Spinal cord (tissue), 10 donors: Measurements from ENCODE around the gene MIX23. TPM values are rescaled to one million over a fixed set of nuclear protein-coding genes. Genes with fewer than 3 reads are reported as not detected.

Source experiments
- DNase-seq, 6 donors: peaks; one replicate each; pipeline versions ENCODE4 v3.0.0 to v3.0.0-alpha.2; 2013 to 2015; ENCODE audit warnings: low spot score in 6 of 6, low read depth in 4 of 6
- H3K27ac ChIP-seq: one replicate; pipeline ENCODE4 v1.5.1; 2013; ENCODE audit warnings: low read depth, low read length, control low read depth
- H3K27me3 ChIP-seq: one replicate; pipeline ENCODE4 v1.6.1; 2013; ENCODE audit warnings: low read length; ENCODE audit not compliant: control insufficient read depth, insufficient read depth
- H3K36me3 ChIP-seq: one replicate; pipeline ENCODE4 v1.6.1; 2013; ENCODE audit warnings: low read length; ENCODE audit not compliant: control insufficient read depth, insufficient read depth
- H3K4me1 ChIP-seq: one replicate; pipeline ENCODE4 v1.6.1; 2013; ENCODE audit warnings: low read length; ENCODE audit not compliant: control insufficient read depth, insufficient read depth
- H3K4me3 ChIP-seq: one replicate; pipeline ENCODE4 v1.5.1; 2013; ENCODE audit warnings: low read depth, low read length, control low read depth
- H3K9me3 ChIP-seq: one replicate; pipeline ENCODE4 v1.6.1; 2013; ENCODE audit warnings: low read length; ENCODE audit not compliant: control insufficient read depth, insufficient read depth
- WGBS: methylation state at CpG from one replicate; pipeline ENCODE4 v1.1.5; 2013; ENCODE audit warnings: missing lambda C conversion rate; ENCODE audit not compliant: insufficient coverage; 5-methylcytosine and 5-hydroxymethylcytosine counted together
- long read RNA-seq, 4 donors: transcript quantifications; one replicate each; lab custom pipeline, GENCODE V29; 2026
- polyA plus RNA-seq, 2 donors: library from polyadenylated mRNA; unstranded; fragments of 120-200 nt; gene quantifications; one replicate each; pipeline ENCODE4 v1.2.1, GENCODE V29; 2013; ENCODE audit not compliant: insufficient read length in 2 of 2
- total RNA-seq, 2 donors: library from RNA; depleted of rRNA in 1 of 2; stranded (reverse); fragments of 120-200 nt in 1 of 2; fragments of >200 nt in 1 of 2; gene quantifications; one replicate each; pipeline versions ENCODE4 v1.2.3 to v1.2.4, GENCODE V29; 2013 to 2014
- donor health status: healthy.

The MIX23 gene
- 10 to 100 TPM; 19.3 to 35.4 TPM for total RNA-seq
- polyA plus RNA-seq: 10 to 100 TPM; 28.3 to 28.7 TPM
- long read RNA-seq, donor 1, transcript CCDC58-201 (5 exons, 720 nt): major isoform, 8 of 11 reads
- long read RNA-seq, donor 1, partial matches to known transcripts: 0 of 11 reads
- long read RNA-seq, donor 1, other reads (novel, unspliced or antisense): 0 of 11 reads
- long read RNA-seq, donor 2, partial matches to known transcripts: 0 of 4 reads
- long read RNA-seq, donor 2, other reads (novel, unspliced or antisense): 0 of 4 reads
- long read RNA-seq, donor 3, transcript CCDC58-201 (5 exons, 720 nt): major isoform, 8 of 9 reads
- long read RNA-seq, donor 3, partial matches to known transcripts: 0 of 9 reads
- long read RNA-seq, donor 3, other reads (novel, unspliced or antisense): 0 of 9 reads
- long read RNA-seq, donor 4, transcript CCDC58-201 (5 exons, 720 nt): major isoform, 12 of 264 reads
- long read RNA-seq, donor 4, transcript CCDC58-207 (3 exons, 683 nt): minor isoform, 5 of 264 reads
- long read RNA-seq, donor 4, partial matches to known transcripts: 63 of 264 reads
- long read RNA-seq, donor 4, other reads (novel, unspliced or antisense): 183 of 264 reads

GRCh38 chr3:122382888-122383666 is at the start of gene MIX23:
Gene MIX23, minus strand, starts transcription at chr3:122383231. Its CDS starts 7 bp downstream, at chr3:122383224.
- Histone ChIP-seq H3K36me3 (no peaks in the 10 kb centered on the region), H3K27me3 (no peaks in the 10 kb centered on the region), H3K9me3 (no peaks in the 10 kb centered on the region), H3K4me1 (no peaks in the 10 kb centered on the region), H3K27ac (peak within 1 kb of the TSS; percentile 82), H3K4me3 (peak within 1 kb of the TSS; percentile 69)
- peak; percentile 77 to 98 (median 84) for DNase-seq
- WGBS: 0% methylated on average over 22 of the region's 31 CpGs

- Histone ChIP-seq H3K4me1 (no peaks in the 10 kb centered on the region), H3K27me3 (no peaks in the 10 kb centered on the region), H3K4me3 (no peak overlapping the region), H3K36me3 (peaks cover 22% of the 10 kb centered on the region), H3K27ac (no peak overlapping the region), H3K9me3 (no peaks in the 10 kb centered on the region)
- WGBS: no CpG with 5 or more reads among the region's 2 CpGs
- DNase-seq: no peak
Measured at GRCh38 chr3:122430371-122430770, 47.3 kb upstream of the MIX23 start.

GRCh38 chr3:122427857-122428471 is 44.9 kb upstream of the MIX23 start:
- Histone ChIP-seq H3K9me3 (no peaks in the 10 kb centered on the region), H3K27me3 (no peaks in the 10 kb centered on the region), H3K4me1 (no peaks in the 10 kb centered on the region), H3K4me3 (no peak overlapping the region), H3K27ac (no peak overlapping the region), H3K36me3 (peaks cover 20% of the 10 kb centered on the region)
- no CpG with 5 or more reads among the region's 2 CpGs for WGBS
- no peak for DNase-seq

- no peak for DNase-seq
- H3K36me3 ChIP-seq: peaks cover 10% of the 10 kb centered on the region
- no peaks in the 10 kb centered on the region for H3K27me3 ChIP-seq
- no peak overlapping the region for H3K27ac ChIP-seq
- H3K4me3 ChIP-seq: no peak overlapping the region
- no peaks in the 10 kb centered on the region for H3K9me3 ChIP-seq
- WGBS: no CpG with 5 or more reads among the region's 2 CpGs
- H3K4me1 ChIP-seq: peaks cover 5% of the 10 kb centered on the region
Measured at GRCh38 chr3:122421836-122422235, 38.8 kb upstream of the MIX23 start.

- Histone ChIP-seq H3K4me3 (no peak overlapping the region), H3K9me3 (no peaks in the 10 kb centered on the region), H3K27me3 (no peaks in the 10 kb centered on the region), H3K4me1 (peaks cover 5% of the 10 kb centered on the region), H3K36me3 (peaks cover 7% of the 10 kb centered on the region), H3K27ac (no peak overlapping the region)
- no peak for DNase-seq
- no CpG with 5 or more reads among the region's 4 CpGs for WGBS
Measured at GRCh38 chr3:122421101-122421500, 38.1 kb upstream of the MIX23 start.

- Histone ChIP-seq H3K27me3 (no peaks in the 10 kb centered on the region), H3K4me3 (peak overlapping the region; percentile 90), H3K27ac (no peak overlapping the region), H3K36me3 (no peaks in the 10 kb centered on the region), H3K9me3 (no peaks in the 10 kb centered on the region), H3K4me1 (peaks cover 8% of the 10 kb centered on the region)
- no peak for DNase-seq
- 47% methylated on average over 11 of the region's 14 CpGs for WGBS
Measured at GRCh38 chr3:122416966-122417365, 33.9 kb upstream of the MIX23 start.

- Histone ChIP-seq H3K36me3 (peaks cover 3% of the 10 kb centered on the region), H3K27me3 (no peaks in the 10 kb centered on the region), H3K27ac (peak within 1 kb of the TSS; percentile 91), H3K4me1 (peaks cover 8% of the 10 kb centered on the region), H3K4me3 (peak within 1 kb of the TSS; percentile 90), H3K9me3 (no peaks in the 10 kb centered on the region)
- WGBS: 0% methylated on average over 48 of the region's 48 CpGs
- peak; percentile 98 to 100 (median 99) for DNase-seq
Measured at GRCh38 chr3:122415762-122416654, 33.0 kb upstream of the MIX23 start, which contains the start of gene WDR5B. Gene WDR5B, minus strand, starts transcription at chr3:122416062. Its CDS starts 534 bp downstream, at chr3:122415528.

- no peaks in the 10 kb centered on the region for H3K9me3 ChIP-seq
- no peaks in the 10 kb centered on the region for H3K27me3 ChIP-seq
- DNase-seq: peak; percentile 1 to 77 (median 18)
- H3K27ac ChIP-seq: peak overlapping the region; percentile 89
- peaks cover 3% of the 10 kb centered on the region for H3K36me3 ChIP-seq
- 19% methylated on average over 9 of the region's 10 CpGs for WGBS
- peak overlapping the region; percentile 90 for H3K4me3 ChIP-seq
- H3K4me1 ChIP-seq: peaks cover 8% of the 10 kb centered on the region
Measured at GRCh38 chr3:122415104-122415744, 32.2 kb upstream of the MIX23 start.
